Measurements from ENCODE around the gene EREG. TPM values are rescaled to one million over a fixed set of nuclear protein-coding genes. Genes with fewer than 3 reads are reported as not detected.

EREG gene
- total RNA-seq, 1 donor from 2014 or later: not detected

GRCh38 chr4:74387790-74388189 is 22.8 kb downstream of the EREG start:
- Mint-ChIP-seq H3K36me3 (ENCODE audit: low read depth, unreplicated experiment) (no peaks in the 10 kb centered on the region), H3K4me1 (ENCODE audit: unreplicated experiment) (no peaks in the 10 kb centered on the region), H3K27me3 (ENCODE audit: unreplicated experiment) (no peaks in the 10 kb centered on the region), H3K9me3 (ENCODE audit: unreplicated experiment) (no peaks in the 10 kb centered on the region), H3K4me3 (ENCODE audit: unreplicated experiment) (no peak overlapping the region), H3K27ac (ENCODE audit: unreplicated experiment) (no peak overlapping the region)
- no peak for TF ChIP-seq CTCF (IDR thresholded peaks at IDR 0.05; ENCODE audit: unreplicated experiment)
- DNase-seq (ENCODE audit: low spot score): no peak

- no peaks in the 10 kb centered on the region for H3K9me3 Mint-ChIP-seq (ENCODE audit: unreplicated experiment)
- no peak for DNase-seq (ENCODE audit: low spot score)
- H3K27ac Mint-ChIP-seq (ENCODE audit: unreplicated experiment): no peak overlapping the region
- no peaks in the 10 kb centered on the region for H3K36me3 Mint-ChIP-seq (ENCODE audit: low read depth, unreplicated experiment)
- no peak overlapping the region for H3K4me3 Mint-ChIP-seq (ENCODE audit: unreplicated experiment)
- TF ChIP-seq CTCF (IDR thresholded peaks at IDR 0.05; ENCODE audit: unreplicated experiment): no peak
- H3K27me3 Mint-ChIP-seq (ENCODE audit: unreplicated experiment): no peaks in the 10 kb centered on the region
- H3K4me1 Mint-ChIP-seq (ENCODE audit: unreplicated experiment): no peaks in the 10 kb centered on the region
These were observed 24.5 kb downstream of the EREG start for GRCh38 chr4:74389494-74389893.

- no peak for DNase-seq (ENCODE audit: low spot score)
- Mint-ChIP-seq H3K27me3 (ENCODE audit: unreplicated experiment) (no peaks in the 10 kb centered on the region), H3K36me3 (ENCODE audit: low read depth, unreplicated experiment) (no peaks in the 10 kb centered on the region), H3K4me1 (ENCODE audit: unreplicated experiment) (no peaks in the 10 kb centered on the region), H3K4me3 (ENCODE audit: unreplicated experiment) (no peak overlapping the region), H3K9me3 (ENCODE audit: unreplicated experiment) (no peaks in the 10 kb centered on the region), H3K27ac (ENCODE audit: unreplicated experiment) (no peak overlapping the region)
- TF ChIP-seq CTCF (IDR thresholded peaks at IDR 0.05; ENCODE audit: unreplicated experiment): no peak
These were observed 25.7 kb downstream of the EREG start for GRCh38 chr4:74390677-74391076.

GRCh38 chr4:74391346-74391745 is 26.4 kb downstream of the EREG start:
- Mint-ChIP-seq H3K27ac (ENCODE audit: unreplicated experiment) (no peak overlapping the region), H3K4me1 (ENCODE audit: unreplicated experiment) (no peaks in the 10 kb centered on the region)

More at GRCh38 chr4:74391346-74391745, 26.4 kb downstream of the EREG start:
- no peaks in the 10 kb centered on the region for H3K36me3 Mint-ChIP-seq (ENCODE audit: low read depth, unreplicated experiment)
- no peaks in the 10 kb centered on the region for H3K27me3 Mint-ChIP-seq (ENCODE audit: unreplicated experiment)
- H3K4me3 Mint-ChIP-seq (ENCODE audit: unreplicated experiment): no peak overlapping the region
- no peak for TF ChIP-seq CTCF (IDR thresholded peaks at IDR 0.05; ENCODE audit: unreplicated experiment)
- DNase-seq (ENCODE audit: low spot score): no peak
- no peaks in the 10 kb centered on the region for H3K9me3 Mint-ChIP-seq (ENCODE audit: unreplicated experiment)
